H7 (cell line): ENCODE results near the gene RHOXF2. TPM values are rescaled to one million over a fixed set of nuclear protein-coding genes. Genes with fewer than 3 reads are reported as not detected.
"Not testable (repeated sequence)": the region's sequence is repeated elsewhere in the genome, so short reads cannot be mapped to it uniquely, and the experiment has no call there.

Source experiments
- DNase-seq: peaks from one replicate; pipeline ENCODE4 v3.0.0; 2012
- H3K27me3 ChIP-seq: 2 replicates; pipeline ENCODE4 v1.6.0; 2011; ENCODE audit warnings: mild to moderate bottlenecking, low read length; ENCODE audit not compliant: control insufficient read depth, insufficient read depth
- H3K36me3 ChIP-seq: replicated peaks from 2 replicates; pipeline ENCODE4 v1.5.1; 2011; ENCODE audit warnings: low read length; ENCODE audit not compliant: control insufficient read depth, insufficient read depth
- H3K4me3 ChIP-seq: 2 replicates; pipeline ENCODE4 v1.5.1; 2011; ENCODE audit warnings: low read depth, mild to moderate bottlenecking, control low read depth, low read length, moderate library complexity; ENCODE audit not compliant: insufficient read depth
- total RNA-seq: library from RNA; depleted of rRNA; stranded (reverse); fragments of >200 nt; shearing (Covaris generic); gene quantifications from 2 replicates; pipeline ENCODE4 v1.2.3, GENCODE V29; 2014

The RHOXF2 gene
- total RNA-seq, 1 experiment from 2014 or later, result not detected

- Histone ChIP-seq H3K27me3 (no peaks in the 10 kb centered on the region), H3K4me3 (no peak overlapping the region), H3K36me3 (no peaks in the 10 kb centered on the region)
- DNase-seq, result no peak
Measured at GRCh38 chrX:120147537-120147936, 10.9 kb upstream of the RHOXF2 start.

- not testable (repeated sequence) for H3K27me3 ChIP-seq, H3K36me3 ChIP-seq, DNase-seq, H3K4me3 ChIP-seq
Measured at GRCh38 chrX:120150109-120150744, 8.2 kb upstream of the RHOXF2 start.

DNA sequence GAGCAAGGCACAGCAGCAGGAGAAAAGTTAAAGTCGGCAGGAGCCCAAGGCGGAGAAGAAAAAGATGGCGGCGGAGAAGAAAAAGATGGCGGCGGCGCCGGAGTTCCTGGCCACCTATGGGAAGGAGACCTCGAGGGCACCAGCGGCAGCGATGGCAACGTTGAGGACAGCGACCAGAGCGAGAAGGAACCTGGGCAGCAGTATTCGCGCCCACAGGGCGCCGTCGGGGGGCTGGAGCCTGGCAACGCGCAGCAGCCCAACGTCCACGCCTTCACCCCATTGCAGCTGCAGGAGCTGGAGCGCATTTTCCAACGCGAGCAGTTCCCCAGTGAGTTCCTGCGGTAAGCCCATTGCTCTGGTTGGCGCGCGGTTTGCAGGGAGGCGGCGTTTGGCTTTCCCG lies 673 bp downstream of the RHOXF2 start:
- DNase-seq, H3K4me3 ChIP-seq: not testable (repeated sequence)

DNA sequence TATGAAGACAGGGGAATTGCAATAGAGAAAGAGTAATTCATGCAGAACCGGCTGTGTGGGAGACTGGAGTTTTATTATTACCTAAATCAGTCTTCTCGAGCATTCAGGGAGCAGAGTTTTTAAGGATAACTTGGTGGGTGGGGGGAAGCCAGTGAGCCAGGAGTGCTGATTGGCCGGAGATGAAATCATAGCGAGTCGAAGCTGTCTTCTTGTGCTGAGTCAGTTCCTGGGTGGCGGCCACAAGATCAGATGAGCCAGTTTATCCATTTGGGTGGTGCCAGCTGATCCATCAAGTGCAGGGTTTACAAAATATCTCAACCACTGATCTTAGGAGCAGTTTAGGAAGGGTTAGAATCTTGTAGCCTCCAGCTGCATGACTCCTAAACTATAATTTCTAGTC lies 34.8 kb downstream of the RHOXF2 start:
- not testable (repeated sequence) for DNase-seq, H3K36me3 ChIP-seq, H3K4me3 ChIP-seq, H3K27me3 ChIP-seq

More for the DNA sequence above, 673 bp downstream of the RHOXF2 start:
- H3K27me3 ChIP-seq, H3K36me3 ChIP-seq: not testable (repeated sequence)

- H3K36me3 ChIP-seq, DNase-seq, H3K4me3 ChIP-seq: not testable (repeated sequence)
Measured at GRCh38 chrX:120193720-120194119, 35.3 kb downstream of the RHOXF2 start.

DNA sequence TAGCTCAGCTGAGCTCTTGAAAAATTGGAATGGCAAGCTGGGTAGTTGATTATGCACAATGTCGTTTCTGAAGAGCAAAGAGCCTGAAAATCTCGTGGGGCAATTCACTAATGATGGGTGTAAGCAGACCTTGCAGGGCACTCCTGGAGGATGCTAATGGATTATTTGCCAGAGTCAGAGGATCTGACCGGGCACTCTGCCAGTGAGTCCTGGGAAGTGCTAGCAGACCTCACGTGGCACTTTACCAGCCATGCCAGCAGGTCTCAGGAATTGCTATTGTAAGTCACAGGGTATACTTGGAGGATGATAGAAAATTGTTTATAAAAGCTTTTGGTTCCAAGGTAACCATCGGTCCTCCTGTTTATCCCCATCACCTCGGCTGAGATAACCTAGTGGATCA lies 37.4 kb downstream of the RHOXF2 start:
- H3K27me3 ChIP-seq, H3K4me3 ChIP-seq, DNase-seq: not testable (repeated sequence)

More at GRCh38 chrX:120193720-120194119, 35.3 kb downstream of the RHOXF2 start:
- not testable (repeated sequence) for H3K27me3 ChIP-seq

DNA sequence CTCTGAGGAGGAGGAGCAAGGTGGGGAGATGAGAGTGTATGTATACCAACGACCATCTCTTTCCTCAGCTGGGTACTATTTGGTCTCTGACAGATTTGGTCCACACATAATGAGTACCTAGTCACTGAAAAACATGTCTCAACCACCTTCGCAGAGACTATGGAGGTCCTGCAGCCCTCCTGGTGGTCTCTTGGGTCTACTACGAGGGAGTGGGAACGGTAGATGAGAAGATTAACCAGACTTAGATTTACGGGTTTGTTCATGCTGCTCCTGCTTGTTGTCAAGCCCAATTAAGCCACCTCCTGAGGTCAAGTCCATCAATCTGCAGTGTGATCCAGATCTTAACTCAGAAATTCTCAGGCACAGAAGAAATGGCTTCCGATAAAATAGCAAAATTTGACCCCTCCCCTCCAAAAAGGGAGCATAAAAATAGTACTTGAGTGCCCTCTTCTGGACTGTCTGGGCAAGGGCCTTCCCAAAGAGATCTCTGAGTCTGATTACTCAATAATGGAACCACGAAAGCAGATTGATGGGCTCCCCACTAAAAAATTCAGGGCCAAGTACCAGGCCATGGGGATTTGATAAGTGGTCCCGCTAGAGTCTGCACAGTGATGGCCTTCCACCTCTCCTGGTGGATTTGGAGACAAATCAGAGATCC lies 38.3 kb downstream of the RHOXF2 start:
- H3K27me3 ChIP-seq, H3K4me3 ChIP-seq, DNase-seq, H3K36me3 ChIP-seq: not testable (repeated sequence)

More for the DNA sequence above, 37.4 kb downstream of the RHOXF2 start:
- H3K36me3 ChIP-seq, result not testable (repeated sequence)

GRCh38 chrX:120200851-120201250 lies 42.4 kb downstream of the RHOXF2 start:
- no peak for DNase-seq
- H3K27me3 ChIP-seq, result no peaks in the 10 kb centered on the region
- H3K4me3 ChIP-seq, result no peak overlapping the region
- H3K36me3 ChIP-seq, result no peaks in the 10 kb centered on the region

GRCh38 chrX:120205816-120206753 lies 47.7 kb downstream of the RHOXF2 start:
- DNase-seq, result no peak
- Histone ChIP-seq H3K4me3 (no peak overlapping the region), H3K27me3 (no peaks in the 10 kb centered on the region), H3K36me3 (no peaks in the 10 kb centered on the region)

DNA sequence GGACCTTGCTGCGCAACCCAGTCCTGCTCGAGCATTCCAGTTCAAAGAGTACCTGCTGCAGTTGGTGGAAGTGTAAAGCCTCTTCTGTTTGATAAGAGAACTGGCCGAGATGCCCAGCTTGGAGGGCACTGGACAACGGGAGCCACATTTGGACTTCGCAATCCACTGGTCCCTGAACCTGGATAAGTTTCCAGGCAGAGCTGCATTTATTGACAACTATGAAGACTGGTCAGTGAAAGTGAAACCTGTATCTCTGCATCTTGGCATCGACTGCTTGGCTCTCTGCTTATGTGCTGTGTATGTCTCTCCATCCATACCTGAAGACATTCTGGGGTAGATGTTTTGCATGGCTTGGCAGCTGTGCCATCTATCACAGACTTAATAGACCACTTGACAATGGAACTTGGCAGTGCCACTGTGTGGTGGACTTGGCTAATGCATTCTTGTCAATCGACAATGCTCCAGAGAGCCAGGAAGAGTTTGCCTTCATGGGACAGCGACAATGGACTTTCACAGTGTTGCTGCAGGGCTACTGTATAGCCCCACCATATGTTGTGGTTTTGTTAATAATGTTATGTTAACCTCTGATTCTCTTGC lies 48.7 kb downstream of the RHOXF2 start:
- H3K27me3 ChIP-seq, result no peaks in the 10 kb centered on the region
- no peaks in the 10 kb centered on the region for H3K36me3 ChIP-seq
- DNase-seq, result no peak
- H3K4me3 ChIP-seq, result no peak overlapping the region

DNA sequence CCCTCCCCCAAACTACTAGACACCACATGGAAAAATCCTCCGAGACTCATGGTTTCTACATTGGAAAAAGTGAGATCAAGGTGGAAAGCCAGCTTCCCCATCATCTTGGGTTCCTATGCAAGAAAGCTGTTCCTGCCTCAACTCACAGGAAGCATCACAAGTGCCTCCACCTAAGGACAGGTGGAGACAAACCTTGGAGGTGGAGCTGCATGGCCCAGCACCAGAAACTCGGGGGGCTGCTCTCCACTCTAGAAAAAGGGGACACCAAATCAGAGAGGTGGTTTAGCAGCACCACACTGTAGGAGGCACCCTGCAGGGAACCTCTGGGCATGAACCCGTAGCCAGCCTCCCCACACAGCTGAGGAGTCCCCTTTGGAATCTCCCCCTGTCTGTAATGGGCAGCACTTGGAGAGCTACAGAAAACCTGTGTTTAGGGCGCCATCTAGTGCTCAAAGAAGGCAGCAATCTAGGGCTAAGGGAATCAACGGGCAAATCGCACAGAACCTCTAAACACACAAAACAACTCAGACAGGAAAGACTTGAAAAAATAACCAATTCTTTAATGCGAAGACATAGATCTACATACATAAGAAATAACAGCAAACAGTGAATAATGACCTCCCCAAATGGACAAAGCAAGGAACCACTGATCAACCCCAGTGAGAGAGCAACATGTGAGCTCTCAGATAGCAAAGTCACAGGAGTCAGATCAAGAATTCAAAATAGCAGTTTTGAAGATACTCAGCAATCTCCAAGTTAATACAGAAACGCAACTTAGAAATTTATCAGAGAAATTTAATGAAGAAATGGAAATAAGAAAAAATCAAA lies 55.2 kb downstream of the RHOXF2 start:
- Histone ChIP-seq H3K4me3 (no peak overlapping the region), H3K36me3 (no peaks in the 10 kb centered on the region), H3K27me3 (no peaks in the 10 kb centered on the region)
- DNase-seq, result peak; percentile 73
